Ureter (tissue), 1 donor: Measurements from ENCODE around the gene ST6GALNAC5. TPM values are rescaled to one million over a fixed set of nuclear protein-coding genes. Genes with fewer than 3 reads are reported as not detected.
"Not testable (repeated sequence)": the region's sequence is repeated elsewhere in the genome, so short reads cannot be mapped to it uniquely, and the experiment has no call there.

ENCODE experiments used
- DNase-seq: peaks from one replicate; pipeline ENCODE4 v3.0.0-alpha.2; 2020; ENCODE audit warnings: low spot score
- total RNA-seq: library from RNA; stranded (reverse); gene quantifications from one replicate; pipeline ENCODE4 v1.2.4, GENCODE V29; 2023
- donor health status: DM: yes; HTN: yes; CAD: no.

ST6GALNAC5 gene
- total RNA-seq, 1 donor from 2014 or later: 1.1 TPM

- no peak for DNase-seq
These were observed 71.0 kb downstream of the ST6GALNAC5 start for GRCh38 chr1:76938304-76938703.

GRCh38 chr1:76939050-76939816 lies 72.0 kb downstream of the ST6GALNAC5 start:
- no peak for DNase-seq

- DNase-seq: no peak
These were observed 72.5 kb downstream of the ST6GALNAC5 start for GRCh38 chr1:76939817-76940216.

GRCh38 chr1:76940571-76941335 lies 73.5 kb downstream of the ST6GALNAC5 start:
- DNase-seq: no peak

- no peak for DNase-seq
These were observed 75.3 kb downstream of the ST6GALNAC5 start for GRCh38 chr1:76942549-76942948.

GRCh38 chr1:76944942-76945341 lies 77.7 kb downstream of the ST6GALNAC5 start:
- no peak for DNase-seq

- DNase-seq: no peak
These were observed 81.6 kb downstream of the ST6GALNAC5 start for GRCh38 chr1:76948846-76949245.

GRCh38 chr1:76949503-76949902 lies 82.2 kb downstream of the ST6GALNAC5 start:
- no peak for DNase-seq

- DNase-seq: no peak
These were observed 83.0 kb downstream of the ST6GALNAC5 start for GRCh38 chr1:76950306-76950705.

GRCh38 chr1:76951153-76951552 lies 83.9 kb downstream of the ST6GALNAC5 start:
- DNase-seq: no peak

- DNase-seq: no peak
These were observed 88.4 kb downstream of the ST6GALNAC5 start for GRCh38 chr1:76955652-76956051.

GRCh38 chr1:76957961-76958360 lies 90.7 kb downstream of the ST6GALNAC5 start:
- DNase-seq: no peak

GRCh38 chr1:76958828-76959227 lies 91.5 kb downstream of the ST6GALNAC5 start:
- DNase-seq: no peak

- DNase-seq: no peak
These were observed 92.3 kb downstream of the ST6GALNAC5 start for GRCh38 chr1:76959556-76959955.

- no peak for DNase-seq
These were observed 94.0 kb downstream of the ST6GALNAC5 start for GRCh38 chr1:76961181-76961819.

- DNase-seq: no peak
These were observed 94.5 kb downstream of the ST6GALNAC5 start for GRCh38 chr1:76961820-76962207.

GRCh38 chr1:76981267-76981666 lies 114.0 kb downstream of the ST6GALNAC5 start:
- not testable (repeated sequence) for DNase-seq

- no peak for DNase-seq
These were observed 122.7 kb downstream of the ST6GALNAC5 start for GRCh38 chr1:76989976-76990375.

GRCh38 chr1:76993036-76993435 lies 125.8 kb downstream of the ST6GALNAC5 start:
- DNase-seq: no peak

GRCh38 chr1:76998582-76999223 lies 131.4 kb downstream of the ST6GALNAC5 start:
- DNase-seq: no peak

GRCh38 chr1:77007675-77008074 lies 140.4 kb downstream of the ST6GALNAC5 start:
- no peak for DNase-seq

GRCh38 chr1:77010937-77011336 lies 143.7 kb downstream of the ST6GALNAC5 start:
- DNase-seq: no peak
